Activated T-cell treated with anti-CD3 and anti-CD28 coated beads, Interleukin-2, amount 50 U/mL, for 4 hours (primary cell): ENCODE data around the gene KCNK15. TPM values are rescaled to one million over a fixed set of nuclear protein-coding genes. Genes with fewer than 3 reads are reported as not detected.

ENCODE experiments used
- ATAC-seq, 2 donors: fragments of 200-7000 bp; cut with Tn5 transposase; one replicate each; pipeline ENCODE4 v1.10.0; 2021
- DNase-seq: peaks from one replicate; pipeline ENCODE4 v3.0.0-alpha.2; 2020
- H3K27me3 Mint-ChIP-seq: one replicate; pipeline ENCODE4 v1.8.0; 2021; ENCODE audit warnings: low read depth, mixed read lengths
- H3K36me3 Mint-ChIP-seq: one replicate; pipeline ENCODE4 v1.8.0; 2022; ENCODE audit warnings: mixed read lengths; ENCODE audit not compliant: insufficient read depth
- H3K4me1 Mint-ChIP-seq: one replicate; pipeline ENCODE4 v1.8.0; 2021; ENCODE audit warnings: low read depth, mixed read lengths
- H3K4me3 Mint-ChIP-seq: one replicate; pipeline ENCODE4 v1.8.0; 2021; ENCODE audit warnings: mild to moderate bottlenecking, moderate library complexity, mixed read lengths
- H3K9me3 Mint-ChIP-seq: one replicate; pipeline ENCODE4 v1.8.0; 2021; ENCODE audit warnings: mixed read lengths
- total RNA-seq, 3 donors: library from RNA; stranded (reverse); gene quantifications; one replicate each; pipeline ENCODE4 v1.2.1, GENCODE V29; 2021

KCNK15 gene
- total RNA-seq, 3 donors from 2014 or later: 0.96 to 1.6 (median 1.1) TPM

GRCh38 chr20:44769481-44769863 lies 23.8 kb downstream of the KCNK15 start:
- Mint-ChIP-seq H3K36me3 (no peaks in the 10 kb centered on the region), H3K4me1 (peaks cover 2% of the 10 kb centered on the region), H3K27me3 (peaks cover 9% of the 10 kb centered on the region), H3K9me3 (no peaks in the 10 kb centered on the region), H3K4me3 (no peak overlapping the region)
- no peak for DNase-seq
- ATAC-seq: no peak

- Mint-ChIP-seq H3K27me3 (peaks cover 9% of the 10 kb centered on the region), H3K36me3 (no peaks in the 10 kb centered on the region), H3K4me3 (no peak overlapping the region), H3K4me1 (peaks cover 2% of the 10 kb centered on the region), H3K9me3 (no peaks in the 10 kb centered on the region)
- ATAC-seq (no peak), DNase-seq (no peak)
These were observed 25.0 kb downstream of the KCNK15 start for GRCh38 chr20:44770484-44771171.

GRCh38 chr20:44771172-44771535 lies 25.5 kb downstream of the KCNK15 start:
- no peaks in the 10 kb centered on the region for H3K36me3 Mint-ChIP-seq
- no peaks in the 10 kb centered on the region for H3K9me3 Mint-ChIP-seq
- peaks cover 2% of the 10 kb centered on the region for H3K4me1 Mint-ChIP-seq
- DNase-seq (no peak), ATAC-seq (no peak)
- H3K27me3 Mint-ChIP-seq: peaks cover 10% of the 10 kb centered on the region
- H3K4me3 Mint-ChIP-seq: no peak overlapping the region

- ATAC-seq: no peak
- Mint-ChIP-seq H3K36me3 (no peaks in the 10 kb centered on the region), H3K4me1 (peaks cover 2% of the 10 kb centered on the region), H3K4me3 (no peak overlapping the region), H3K27me3 (peaks cover 13% of the 10 kb centered on the region), H3K9me3 (no peaks in the 10 kb centered on the region)
- no peak for DNase-seq
These were observed 27.0 kb downstream of the KCNK15 start for GRCh38 chr20:44772636-44773035.

GRCh38 chr20:44773070-44773829 lies 27.6 kb downstream of the KCNK15 start:
- no peaks in the 10 kb centered on the region for H3K9me3 Mint-ChIP-seq

GRCh38 chr20:44776980-44777379 lies 31.3 kb downstream of the KCNK15 start:
- no peaks in the 10 kb centered on the region for H3K4me1 Mint-ChIP-seq
- DNase-seq: no peak
- no peaks in the 10 kb centered on the region for H3K9me3 Mint-ChIP-seq
- no peak overlapping the region for H3K4me3 Mint-ChIP-seq
- no peaks in the 10 kb centered on the region for H3K36me3 Mint-ChIP-seq
- ATAC-seq: no peak
- peaks cover 13% of the 10 kb centered on the region for H3K27me3 Mint-ChIP-seq

More at GRCh38 chr20:44773070-44773829, 27.6 kb downstream of the KCNK15 start:
- peaks cover 2% of the 10 kb centered on the region for H3K4me1 Mint-ChIP-seq
- peaks cover 13% of the 10 kb centered on the region for H3K27me3 Mint-ChIP-seq
- ATAC-seq (no peak), DNase-seq (no peak)
- no peaks in the 10 kb centered on the region for H3K36me3 Mint-ChIP-seq
- H3K4me3 Mint-ChIP-seq: no peak overlapping the region

GRCh38 chr20:44780226-44780625 lies 34.6 kb downstream of the KCNK15 start:
- Mint-ChIP-seq H3K4me3 (no peak overlapping the region), H3K4me1 (no peaks in the 10 kb centered on the region), H3K36me3 (no peaks in the 10 kb centered on the region), H3K27me3 (peaks cover 11% of the 10 kb centered on the region), H3K9me3 (no peaks in the 10 kb centered on the region)
- ATAC-seq: no peak
- DNase-seq: no peak

GRCh38 chr20:44781118-44781517 lies 35.5 kb downstream of the KCNK15 start:
- Mint-ChIP-seq H3K4me3 (no peak overlapping the region), H3K36me3 (no peaks in the 10 kb centered on the region), H3K9me3 (no peaks in the 10 kb centered on the region), H3K4me1 (no peaks in the 10 kb centered on the region), H3K27me3 (peaks cover 16% of the 10 kb centered on the region)
- DNase-seq (no peak), ATAC-seq (no peak)

- ATAC-seq (no peak), DNase-seq (no peak)
- Mint-ChIP-seq H3K9me3 (no peaks in the 10 kb centered on the region), H3K4me3 (no peak overlapping the region), H3K36me3 (no peaks in the 10 kb centered on the region), H3K4me1 (no peaks in the 10 kb centered on the region), H3K27me3 (peaks cover 17% of the 10 kb centered on the region)
These were observed 36.1 kb downstream of the KCNK15 start for GRCh38 chr20:44781791-44782190.

- no peak for ATAC-seq
- Mint-ChIP-seq H3K4me3 (no peak overlapping the region), H3K4me1 (no peaks in the 10 kb centered on the region), H3K36me3 (no peaks in the 10 kb centered on the region), H3K27me3 (peaks cover 26% of the 10 kb centered on the region), H3K9me3 (no peaks in the 10 kb centered on the region)
- no peak for DNase-seq
These were observed 39.0 kb downstream of the KCNK15 start for GRCh38 chr20:44784688-44785087.

- H3K9me3 Mint-ChIP-seq: no peaks in the 10 kb centered on the region
- no peak for ATAC-seq
- no peak for DNase-seq
- no peaks in the 10 kb centered on the region for H3K4me1 Mint-ChIP-seq
- H3K27me3 Mint-ChIP-seq: peaks cover 26% of the 10 kb centered on the region
- H3K4me3 Mint-ChIP-seq: no peak overlapping the region
- no peaks in the 10 kb centered on the region for H3K36me3 Mint-ChIP-seq
These were observed 40.1 kb downstream of the KCNK15 start for GRCh38 chr20:44785768-44786167.

- H3K4me1 Mint-ChIP-seq: no peaks in the 10 kb centered on the region
- no peaks in the 10 kb centered on the region for H3K9me3 Mint-ChIP-seq
- no peak overlapping the region for H3K4me3 Mint-ChIP-seq
- no peaks in the 10 kb centered on the region for H3K36me3 Mint-ChIP-seq
- DNase-seq (no peak), ATAC-seq (no peak)
- H3K27me3 Mint-ChIP-seq: peaks cover 23% of the 10 kb centered on the region
These were observed 41.6 kb downstream of the KCNK15 start for GRCh38 chr20:44787299-44787698.

- peaks cover 23% of the 10 kb centered on the region for H3K27me3 Mint-ChIP-seq
- no peaks in the 10 kb centered on the region for H3K9me3 Mint-ChIP-seq
- H3K36me3 Mint-ChIP-seq: no peaks in the 10 kb centered on the region
- no peaks in the 10 kb centered on the region for H3K4me1 Mint-ChIP-seq
- DNase-seq (no peak), ATAC-seq (no peak)
- no peak overlapping the region for H3K4me3 Mint-ChIP-seq
These were observed 43.2 kb downstream of the KCNK15 start for GRCh38 chr20:44788706-44789456.

GRCh38 chr20:44790638-44791393 lies 45.2 kb downstream of the KCNK15 start:
- Mint-ChIP-seq H3K27me3 (peaks cover 23% of the 10 kb centered on the region), H3K36me3 (no peaks in the 10 kb centered on the region), H3K4me1 (no peaks in the 10 kb centered on the region), H3K4me3 (no peak overlapping the region), H3K9me3 (no peaks in the 10 kb centered on the region)
- ATAC-seq: no peak
- DNase-seq: no peak
